Activated naive CD8-positive, alpha-beta T cell treated with anti-CD3 and anti-CD28 coated beads, Interleukin-2, amount 50 U/mL, for 24 hours (primary cell): ENCODE data around the gene ZBTB11.
"Not testable (repeated sequence)": the region's sequence is repeated elsewhere in the genome, so short reads cannot be mapped to it uniquely, and the experiment has no call there.

ENCODE experiments used
- ATAC-seq: fragments of 150-1000 bp; cut with Tn5 transposase; one replicate; pipeline ENCODE4 v1.10.0; 2021
- DNase-seq: peaks from one replicate; pipeline ENCODE4 v3.0.0; 2021
- H3K27ac Mint-ChIP-seq: one replicate; pipeline ENCODE4 v1.8.0; 2021; ENCODE audit warnings: mild to moderate bottlenecking, mixed read lengths
- H3K27me3 Mint-ChIP-seq: one replicate; pipeline ENCODE4 v1.8.0; 2021; ENCODE audit warnings: mixed read lengths
- H3K36me3 Mint-ChIP-seq: one replicate; pipeline ENCODE4 v1.8.0; 2021; ENCODE audit warnings: low read depth, mixed read lengths
- H3K4me1 Mint-ChIP-seq: one replicate; pipeline ENCODE4 v1.8.0; 2021; ENCODE audit warnings: mixed read lengths
- H3K4me3 Mint-ChIP-seq: one replicate; pipeline ENCODE4 v1.8.0; 2021; ENCODE audit warnings: mild to moderate bottlenecking, moderate library complexity, mixed read lengths
- H3K9me3 Mint-ChIP-seq: one replicate; pipeline ENCODE4 v1.8.0; 2021; ENCODE audit warnings: mixed read lengths

ZBTB11 gene

GRCh38 chr3:101643009-101643844 is 33.7 kb downstream of the ZBTB11 start:
- peaks cover 36% of the 10 kb centered on the region for H3K4me1 Mint-ChIP-seq
- DNase-seq = no peak
- peak overlapping the region; percentile 27 for H3K4me3 Mint-ChIP-seq
- peaks cover 3% of the 10 kb centered on the region for H3K36me3 Mint-ChIP-seq
- ATAC-seq = no peak
- H3K9me3 Mint-ChIP-seq = no peaks in the 10 kb centered on the region
- H3K27me3 Mint-ChIP-seq = no peaks in the 10 kb centered on the region
- H3K27ac Mint-ChIP-seq = peak overlapping the region; percentile 76

GRCh38 chr3:101642441-101642840 is 34.5 kb downstream of the ZBTB11 start:
- H3K27me3 Mint-ChIP-seq = no peaks in the 10 kb centered on the region
- H3K4me3 Mint-ChIP-seq = no peak overlapping the region
- peaks cover 36% of the 10 kb centered on the region for H3K4me1 Mint-ChIP-seq
- DNase-seq = no peak
- H3K36me3 Mint-ChIP-seq = peaks cover 3% of the 10 kb centered on the region
- ATAC-seq = no peak
- H3K27ac Mint-ChIP-seq = no peak overlapping the region
- no peaks in the 10 kb centered on the region for H3K9me3 Mint-ChIP-seq

DNA sequence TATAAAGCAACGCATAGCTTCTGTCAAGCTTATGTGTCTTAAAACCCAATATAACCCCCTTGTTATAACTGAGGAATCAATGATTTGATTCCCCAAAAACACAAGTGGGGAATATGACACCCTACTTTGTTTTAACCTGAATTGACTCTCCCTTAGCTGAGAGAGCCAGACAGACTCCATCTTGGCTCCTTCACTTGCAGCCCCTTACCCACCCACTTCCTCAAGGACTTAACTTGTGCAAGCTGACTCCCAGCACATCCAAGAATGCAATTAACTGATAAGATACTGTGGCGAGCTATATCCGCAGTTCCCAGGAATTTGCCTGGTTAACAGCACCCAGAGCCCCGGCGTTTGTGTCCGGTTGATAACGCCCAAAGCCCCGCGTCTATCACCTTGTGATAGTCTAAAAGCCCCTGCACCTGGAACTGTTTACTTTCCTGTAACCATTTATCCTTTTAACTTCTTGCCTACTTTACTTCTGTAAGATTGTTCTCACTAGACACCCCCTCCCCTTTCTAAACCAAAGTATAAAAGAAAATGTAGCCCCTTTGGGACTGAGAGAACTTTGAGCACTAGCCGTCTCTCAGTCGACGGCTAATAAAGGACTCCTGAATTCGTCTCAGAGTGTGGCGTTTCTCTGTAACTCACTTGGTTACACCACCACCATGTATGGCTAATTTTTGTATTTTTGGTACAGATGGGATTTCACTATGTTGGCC is 35.4 kb downstream of the ZBTB11 start:
- H3K27me3 Mint-ChIP-seq, H3K9me3 Mint-ChIP-seq, ATAC-seq, H3K4me3 Mint-ChIP-seq, DNase-seq, H3K36me3 Mint-ChIP-seq: not testable (repeated sequence)
- Mint-ChIP-seq H3K27ac (peak overlapping the region; percentile 19), H3K4me1 (peaks cover 36% of the 10 kb centered on the region)

GRCh38 chr3:101640256-101640655 is 36.7 kb downstream of the ZBTB11 start:
- Mint-ChIP-seq H3K27ac (no peak overlapping the region), H3K4me1 (peaks cover 28% of the 10 kb centered on the region), H3K27me3 (no peaks in the 10 kb centered on the region), H3K4me3 (no peak overlapping the region), H3K36me3 (no peaks in the 10 kb centered on the region), H3K9me3 (no peaks in the 10 kb centered on the region)
- no peak for ATAC-seq
- DNase-seq = no peak

GRCh38 chr3:101639280-101639963 is 37.5 kb downstream of the ZBTB11 start:
- no peaks in the 10 kb centered on the region for H3K36me3 Mint-ChIP-seq
- no peaks in the 10 kb centered on the region for H3K27me3 Mint-ChIP-seq
- no peaks in the 10 kb centered on the region for H3K9me3 Mint-ChIP-seq
- ATAC-seq (no peak), DNase-seq (no peak)
- H3K4me3 Mint-ChIP-seq = no peak overlapping the region
- H3K4me1 Mint-ChIP-seq = peaks cover 20% of the 10 kb centered on the region
- H3K27ac Mint-ChIP-seq = no peak overlapping the region

DNA sequence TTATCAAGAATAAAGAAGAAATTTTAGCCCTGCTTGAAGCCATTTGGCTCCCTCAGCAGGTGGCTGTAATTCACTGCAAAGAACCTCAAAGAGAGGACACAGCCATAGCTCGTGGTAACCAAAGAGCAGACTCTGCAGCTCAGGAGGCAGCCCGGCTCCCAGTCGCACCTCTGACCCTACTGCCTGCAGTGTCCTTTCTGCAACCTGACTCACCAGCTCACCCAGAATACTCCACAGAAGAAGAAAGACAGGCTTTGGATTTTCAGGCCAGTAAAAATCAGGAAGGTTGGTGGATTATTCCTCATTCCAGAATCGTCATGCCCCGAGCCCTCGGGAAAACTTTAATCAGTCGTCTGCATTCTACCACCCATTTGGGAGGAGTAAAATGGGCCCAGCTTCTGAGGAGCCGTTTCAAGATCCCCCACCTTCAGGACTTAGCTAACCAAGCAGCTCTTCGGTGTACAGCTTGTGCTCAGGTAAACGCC is 38.6 kb downstream of the ZBTB11 start:
- Mint-ChIP-seq H3K36me3 (no peaks in the 10 kb centered on the region), H3K9me3 (no peaks in the 10 kb centered on the region), H3K4me1 (peaks cover 8% of the 10 kb centered on the region), H3K4me3 (no peak overlapping the region), H3K27ac (no peak overlapping the region), H3K27me3 (no peaks in the 10 kb centered on the region)
- DNase-seq (no peak), ATAC-seq (no peak)

DNA sequence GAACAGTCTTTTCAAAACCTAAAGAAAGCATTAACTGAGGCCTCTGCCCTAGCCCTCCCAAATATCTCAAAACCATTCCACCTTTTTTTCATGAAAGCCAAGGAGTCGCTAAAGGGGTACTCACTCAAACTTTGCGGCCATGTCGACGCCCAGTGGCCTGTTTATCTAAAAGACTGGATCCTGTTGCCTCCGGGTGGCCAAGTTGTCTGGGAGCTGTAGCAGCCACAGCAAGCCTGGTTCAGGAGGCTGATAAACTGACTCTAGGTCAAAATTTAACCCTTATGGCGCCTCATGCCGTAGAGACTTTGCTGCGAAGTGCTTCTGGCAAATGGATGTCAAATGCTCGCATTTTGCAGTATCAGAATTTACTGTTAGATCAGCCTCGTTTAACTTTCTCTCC is 39.5 kb downstream of the ZBTB11 start:
- Mint-ChIP-seq H3K4me1 (peaks cover 4% of the 10 kb centered on the region), H3K27ac (no peak overlapping the region), H3K9me3 (no peaks in the 10 kb centered on the region), H3K36me3 (no peaks in the 10 kb centered on the region), H3K4me3 (no peak overlapping the region), H3K27me3 (no peaks in the 10 kb centered on the region)
- DNase-seq = no peak
- ATAC-seq = no peak

DNA sequence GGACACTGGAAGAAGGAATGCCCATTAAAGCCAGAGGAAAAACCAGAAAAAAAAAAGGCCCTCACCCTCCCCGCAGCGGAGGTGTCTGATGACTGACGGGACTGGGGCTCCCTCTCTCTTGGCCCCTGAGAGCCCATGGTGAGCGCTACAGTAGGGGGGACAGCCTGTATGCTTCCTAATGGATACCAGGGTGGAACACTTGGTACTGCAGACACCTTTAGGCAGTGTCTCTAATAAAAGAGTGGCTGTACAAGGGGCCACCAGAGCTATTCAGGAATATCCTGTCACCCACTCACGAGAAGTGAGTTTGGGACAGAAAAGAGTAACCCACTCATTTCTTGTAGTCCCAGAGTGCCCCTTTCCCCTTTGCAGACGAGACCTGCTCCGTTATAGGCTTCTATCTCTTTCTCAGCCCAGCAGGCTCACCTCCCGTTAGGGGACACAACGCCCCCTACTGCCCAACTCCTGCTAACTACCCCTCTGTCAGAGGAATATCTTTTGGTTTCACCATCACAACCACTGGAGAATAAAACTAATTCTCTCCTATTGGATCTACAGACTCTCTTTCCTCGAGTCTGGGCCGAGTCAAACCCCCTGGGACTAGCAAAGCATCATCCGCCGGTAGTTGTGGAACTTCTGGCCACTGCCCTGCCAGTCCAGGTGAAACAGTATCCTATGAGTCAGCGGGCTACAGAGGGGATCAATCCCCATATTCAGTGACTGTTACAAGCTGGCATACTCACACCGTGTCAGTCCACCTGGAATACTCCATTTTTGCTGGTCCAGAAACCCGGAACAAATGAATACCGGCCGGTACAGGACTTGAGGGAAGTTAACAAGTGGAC is 40.8 kb downstream of the ZBTB11 start:
- Mint-ChIP-seq H3K4me1 (peaks cover 2% of the 10 kb centered on the region), H3K9me3 (no peaks in the 10 kb centered on the region), H3K4me3 (no peak overlapping the region), H3K36me3 (no peaks in the 10 kb centered on the region), H3K27me3 (no peaks in the 10 kb centered on the region), H3K27ac (no peak overlapping the region)
- ATAC-seq (peak; percentile 92), DNase-seq (peak; percentile 78)

GRCh38 chr3:101635345-101635744 is 41.6 kb downstream of the ZBTB11 start:
- ATAC-seq (no peak), DNase-seq (no peak)
- no peaks in the 10 kb centered on the region for H3K9me3 Mint-ChIP-seq
- H3K4me3 Mint-ChIP-seq = no peak overlapping the region
- H3K36me3 Mint-ChIP-seq = no peaks in the 10 kb centered on the region
- no peaks in the 10 kb centered on the region for H3K27me3 Mint-ChIP-seq
- H3K4me1 Mint-ChIP-seq = peaks cover 2% of the 10 kb centered on the region
- no peak overlapping the region for H3K27ac Mint-ChIP-seq

GRCh38 chr3:101634591-101635196 is 42.2 kb downstream of the ZBTB11 start:
- H3K4me1 Mint-ChIP-seq = peaks cover 2% of the 10 kb centered on the region
- no peaks in the 10 kb centered on the region for H3K9me3 Mint-ChIP-seq
- H3K4me3 Mint-ChIP-seq = no peak overlapping the region
- no peaks in the 10 kb centered on the region for H3K36me3 Mint-ChIP-seq
- no peak for DNase-seq
- no peak for ATAC-seq
- H3K27ac Mint-ChIP-seq = no peak overlapping the region
- no peaks in the 10 kb centered on the region for H3K27me3 Mint-ChIP-seq

DNA sequence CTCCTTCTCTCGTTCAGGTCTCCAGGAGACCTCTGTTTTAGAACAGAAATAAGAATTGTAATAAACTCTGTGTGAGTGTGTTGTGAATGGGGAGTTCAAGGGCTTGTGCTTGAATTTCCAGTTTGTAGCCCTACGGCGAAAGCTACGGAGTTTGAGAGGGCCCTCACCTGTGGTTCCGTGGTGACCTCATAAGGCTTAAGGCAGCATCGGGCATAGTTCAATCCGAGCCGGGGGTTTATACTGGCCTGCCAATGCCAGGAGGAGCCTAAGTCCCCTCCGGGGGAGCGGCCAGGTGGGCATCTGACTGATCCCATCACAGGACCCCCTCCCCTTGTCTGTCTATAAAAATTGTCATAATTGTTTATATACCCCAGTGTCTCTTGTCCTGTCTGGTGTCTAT is 43.7 kb downstream of the ZBTB11 start:
- H3K36me3 Mint-ChIP-seq = no peaks in the 10 kb centered on the region
- H3K27me3 Mint-ChIP-seq = no peaks in the 10 kb centered on the region
- ATAC-seq = no peak
- H3K9me3 Mint-ChIP-seq = no peaks in the 10 kb centered on the region
- no peak overlapping the region for H3K27ac Mint-ChIP-seq
- no peak for DNase-seq
- H3K4me3 Mint-ChIP-seq = no peak overlapping the region
- peaks cover 2% of the 10 kb centered on the region for H3K4me1 Mint-ChIP-seq

DNA sequence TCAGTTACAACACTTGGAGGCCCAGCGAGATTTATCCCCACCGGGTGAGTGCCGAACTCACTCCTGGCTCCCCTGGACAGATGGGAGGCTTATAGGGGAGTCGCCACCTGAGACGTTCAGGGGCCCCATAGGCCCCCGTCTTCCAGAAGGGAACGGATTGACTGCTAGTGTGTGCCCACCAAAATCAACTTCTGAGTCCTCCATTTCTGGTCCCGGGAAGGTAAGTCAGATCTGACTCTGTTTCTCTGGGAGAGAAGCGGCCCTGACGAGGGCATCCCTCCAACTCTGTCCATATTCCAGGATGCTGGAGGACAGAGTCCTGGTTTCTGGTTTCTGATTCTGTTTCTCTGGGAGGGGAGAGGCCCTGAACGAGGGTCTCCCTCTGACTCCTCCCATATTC is 44.3 kb downstream of the ZBTB11 start:
- Mint-ChIP-seq H3K27me3 (no peaks in the 10 kb centered on the region), H3K4me3 (no peak overlapping the region), H3K9me3 (no peaks in the 10 kb centered on the region), H3K36me3 (no peaks in the 10 kb centered on the region), H3K27ac (no peak overlapping the region), H3K4me1 (peaks cover 2% of the 10 kb centered on the region)
- no peak for ATAC-seq
- DNase-seq = no peak

DNA sequence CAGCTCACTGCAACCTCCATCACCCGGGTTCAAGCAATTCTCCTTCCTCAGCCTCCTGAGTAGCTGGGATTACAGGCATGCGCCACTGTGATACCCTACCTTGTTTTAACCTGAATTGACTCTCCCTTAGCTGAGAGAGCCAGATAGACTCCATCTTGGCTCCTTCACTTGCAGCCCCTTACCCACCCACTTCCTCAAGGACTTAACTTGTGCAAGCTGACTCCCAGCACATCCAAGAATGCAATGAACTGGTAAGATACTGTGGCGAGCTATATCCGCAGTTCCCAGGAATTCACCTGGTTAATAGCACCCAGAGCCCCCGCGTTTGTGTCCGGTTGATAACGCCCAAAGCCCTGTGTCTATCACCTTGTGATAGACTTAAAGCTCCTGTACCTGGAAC is 45.0 kb downstream of the ZBTB11 start:
- not testable (repeated sequence) for H3K9me3 Mint-ChIP-seq, H3K4me3 Mint-ChIP-seq, H3K27me3 Mint-ChIP-seq, H3K4me1 Mint-ChIP-seq, H3K27ac Mint-ChIP-seq, DNase-seq, ATAC-seq, H3K36me3 Mint-ChIP-seq
